ENCODE results near the gene RPAP3. TPM values are rescaled to one million over a fixed set of nuclear protein-coding genes. Genes with fewer than 3 reads are reported as not detected.
A peak's percentile ranks its signal among the peaks of the same experiment; 100 is the strongest.

Gene RPAP3
- total RNA-seq, 1 donor from 2014 or later = 61.2 TPM

- intact Hi-C loops (cut with micrococcal nuclease) = no loop called here
- Mint-ChIP-seq H3K9me3 (no peaks in the 10 kb centered on the region), H3K27ac (no peak overlapping the region), H3K4me3 (no peak overlapping the region), H3K4me1 (ENCODE audit: low read depth) (no peaks in the 10 kb centered on the region), H3K36me3 (ENCODE audit: low read depth) (no peaks in the 10 kb centered on the region), H3K27me3 (ENCODE audit: insufficient read depth) (peaks cover 16% of the 10 kb centered on the region)
- no peak for DNase-seq (ENCODE audit: low spot score)
Observed at GRCh38 chr12:47747596-47748506, 42.0 kb upstream of the RPAP3 start.

- no peaks in the 10 kb centered on the region for H3K9me3 Mint-ChIP-seq
- intact Hi-C loops (cut with micrococcal nuclease) = no loop called here
- no peak overlapping the region for H3K4me3 Mint-ChIP-seq
- no peaks in the 10 kb centered on the region for H3K36me3 Mint-ChIP-seq (ENCODE audit: low read depth)
- peaks cover 16% of the 10 kb centered on the region for H3K27me3 Mint-ChIP-seq (ENCODE audit: insufficient read depth)
- no peak for DNase-seq (ENCODE audit: low spot score)
- H3K4me1 Mint-ChIP-seq (ENCODE audit: low read depth) = no peaks in the 10 kb centered on the region
- no peak overlapping the region for H3K27ac Mint-ChIP-seq
Observed at GRCh38 chr12:47747126-47747525, 41.3 kb upstream of the RPAP3 start.

GRCh38 chr12:47746523-47746922 is 40.7 kb upstream of the RPAP3 start:
- Mint-ChIP-seq H3K4me1 (ENCODE audit: low read depth) (peaks cover 1% of the 10 kb centered on the region), H3K27me3 (ENCODE audit: insufficient read depth) (peaks cover 16% of the 10 kb centered on the region), H3K4me3 (no peak overlapping the region), H3K27ac (no peak overlapping the region), H3K9me3 (no peaks in the 10 kb centered on the region), H3K36me3 (ENCODE audit: low read depth) (no peaks in the 10 kb centered on the region)
- intact Hi-C loops (cut with micrococcal nuclease) = no loop called here
- no peak for DNase-seq (ENCODE audit: low spot score)

GRCh38 chr12:47746073-47746472 is 40.2 kb upstream of the RPAP3 start:
- no peak overlapping the region for H3K27ac Mint-ChIP-seq
- no peak overlapping the region for H3K4me3 Mint-ChIP-seq

GRCh38 chr12:47745485-47746041 is 39.7 kb upstream of the RPAP3 start:
- Mint-ChIP-seq H3K27me3 (ENCODE audit: insufficient read depth) (peaks cover 16% of the 10 kb centered on the region), H3K9me3 (no peaks in the 10 kb centered on the region), H3K4me1 (ENCODE audit: low read depth) (peaks cover 6% of the 10 kb centered on the region), H3K36me3 (ENCODE audit: low read depth) (no peaks in the 10 kb centered on the region), H3K27ac (no peak overlapping the region), H3K4me3 (no peak overlapping the region)
- DNase-seq (ENCODE audit: low spot score) = no peak
- intact Hi-C loops (cut with micrococcal nuclease) = no loop called here

More at GRCh38 chr12:47746073-47746472, 40.2 kb upstream of the RPAP3 start:
- peaks cover 6% of the 10 kb centered on the region for H3K4me1 Mint-ChIP-seq (ENCODE audit: low read depth)
- DNase-seq (ENCODE audit: low spot score) = no peak
- H3K36me3 Mint-ChIP-seq (ENCODE audit: low read depth) = no peaks in the 10 kb centered on the region
- peaks cover 16% of the 10 kb centered on the region for H3K27me3 Mint-ChIP-seq (ENCODE audit: insufficient read depth)
- intact Hi-C loops (cut with micrococcal nuclease) = no loop called here
- no peaks in the 10 kb centered on the region for H3K9me3 Mint-ChIP-seq

GRCh38 chr12:47744778-47745436 is 39.1 kb upstream of the RPAP3 start:
- H3K4me1 Mint-ChIP-seq (ENCODE audit: low read depth) = peaks cover 6% of the 10 kb centered on the region
- H3K9me3 Mint-ChIP-seq = no peaks in the 10 kb centered on the region
- H3K27me3 Mint-ChIP-seq (ENCODE audit: insufficient read depth) = peaks cover 16% of the 10 kb centered on the region
- H3K4me3 Mint-ChIP-seq = no peak overlapping the region
- H3K36me3 Mint-ChIP-seq (ENCODE audit: low read depth) = no peaks in the 10 kb centered on the region
- H3K27ac Mint-ChIP-seq = no peak overlapping the region
- intact Hi-C loops (cut with micrococcal nuclease) = no loop called here
- no peak for DNase-seq (ENCODE audit: low spot score)

GRCh38 chr12:47744005-47744651 is 38.3 kb upstream of the RPAP3 start:
- peaks cover 18% of the 10 kb centered on the region for H3K27me3 Mint-ChIP-seq (ENCODE audit: insufficient read depth)
- intact Hi-C loops (cut with micrococcal nuclease) = no loop called here
- H3K9me3 Mint-ChIP-seq = no peaks in the 10 kb centered on the region
- peak; percentile 17 for DNase-seq (ENCODE audit: low spot score)
- H3K36me3 Mint-ChIP-seq (ENCODE audit: low read depth) = no peaks in the 10 kb centered on the region
- peaks cover 6% of the 10 kb centered on the region for H3K4me1 Mint-ChIP-seq (ENCODE audit: low read depth)
- no peak overlapping the region for H3K27ac Mint-ChIP-seq
- no peak overlapping the region for H3K4me3 Mint-ChIP-seq

GRCh38 chr12:47743311-47743860 is 37.6 kb upstream of the RPAP3 start:
- Mint-ChIP-seq H3K27ac (no peak overlapping the region), H3K9me3 (no peaks in the 10 kb centered on the region)
- intact Hi-C loops (cut with micrococcal nuclease) = no loop called here

GRCh38 chr12:47742253-47742825 is 36.5 kb upstream of the RPAP3 start:
- Mint-ChIP-seq H3K4me1 (ENCODE audit: low read depth) (peaks cover 6% of the 10 kb centered on the region), H3K27ac (no peak overlapping the region), H3K36me3 (ENCODE audit: low read depth) (no peaks in the 10 kb centered on the region), H3K27me3 (ENCODE audit: insufficient read depth) (peaks cover 17% of the 10 kb centered on the region), H3K9me3 (no peaks in the 10 kb centered on the region), H3K4me3 (no peak overlapping the region)
- intact Hi-C loops (cut with micrococcal nuclease) = loop anchor here (1.0 kb wide), 7 partner anchors 12 to 221 kb away; partner anchors contain the start of gene TMEM106C
- DNase-seq (ENCODE audit: low spot score) = peak; percentile 61

More at GRCh38 chr12:47743311-47743860, 37.6 kb upstream of the RPAP3 start:
- peaks cover 18% of the 10 kb centered on the region for H3K27me3 Mint-ChIP-seq (ENCODE audit: insufficient read depth)
- no peak for DNase-seq (ENCODE audit: low spot score)
- no peak overlapping the region for H3K4me3 Mint-ChIP-seq
- H3K36me3 Mint-ChIP-seq (ENCODE audit: low read depth) = no peaks in the 10 kb centered on the region
- peaks cover 6% of the 10 kb centered on the region for H3K4me1 Mint-ChIP-seq (ENCODE audit: low read depth)

- Mint-ChIP-seq H3K27ac (no peak overlapping the region), H3K36me3 (ENCODE audit: low read depth) (no peaks in the 10 kb centered on the region), H3K4me3 (no peak overlapping the region), H3K27me3 (ENCODE audit: insufficient read depth) (peaks cover 15% of the 10 kb centered on the region), H3K9me3 (no peaks in the 10 kb centered on the region), H3K4me1 (ENCODE audit: low read depth) (peaks cover 6% of the 10 kb centered on the region)
- DNase-seq (ENCODE audit: low spot score) = no peak
- intact Hi-C loops (cut with micrococcal nuclease) = no loop called here
Observed at GRCh38 chr12:47741340-47741703, 35.5 kb upstream of the RPAP3 start.

- H3K9me3 Mint-ChIP-seq = no peaks in the 10 kb centered on the region
- no peak for DNase-seq (ENCODE audit: low spot score)
- H3K27me3 Mint-ChIP-seq (ENCODE audit: insufficient read depth) = peaks cover 15% of the 10 kb centered on the region
- no peaks in the 10 kb centered on the region for H3K36me3 Mint-ChIP-seq (ENCODE audit: low read depth)
- no peak overlapping the region for H3K27ac Mint-ChIP-seq
- no peak overlapping the region for H3K4me3 Mint-ChIP-seq
- H3K4me1 Mint-ChIP-seq (ENCODE audit: low read depth) = peaks cover 6% of the 10 kb centered on the region
- intact Hi-C loops (cut with micrococcal nuclease) = no loop called here
Observed at GRCh38 chr12:47740606-47741339, 34.9 kb upstream of the RPAP3 start.

GRCh38 chr12:47739979-47740378 is 34.1 kb upstream of the RPAP3 start:
- Mint-ChIP-seq H3K9me3 (no peaks in the 10 kb centered on the region), H3K4me3 (no peak overlapping the region), H3K27ac (no peak overlapping the region), H3K36me3 (ENCODE audit: low read depth) (no peaks in the 10 kb centered on the region), H3K4me1 (ENCODE audit: low read depth) (peaks cover 6% of the 10 kb centered on the region), H3K27me3 (ENCODE audit: insufficient read depth) (peaks cover 10% of the 10 kb centered on the region)
- intact Hi-C loops (cut with micrococcal nuclease) = no loop called here
- DNase-seq (ENCODE audit: low spot score) = no peak

All from activated T-helper 1 cell treated with anti-CD3 and anti-CD28 coated beads, Interleukin-12 subunit alpha, Interleukin-12 subunit beta, Interleukin-2, Interleukin-4 antibody, amounts not matched to agents 30 ng/mL and 10 ng/mL and 1 ng/mL, durations not matched to agents 14 hours and 24 hours and 36 hours (primary cell).